Mesothelial cell of epicardium (in vitro differentiated cells): ENCODE data around the gene AGT. TPM values are rescaled to one million over a fixed set of nuclear protein-coding genes. Genes with fewer than 3 reads are reported as not detected.

Experiments used
- DNase-seq, 2 experiments: peaks; one replicate each; pipeline ENCODE4 v3.0.0; 2021; ENCODE audit warnings: low spot score in 2 of 2; ENCODE audit not compliant: unreplicated experiment in 2 of 2
- H3K27ac Mint-ChIP-seq: 2 replicates; pipeline ENCODE4 v1.8.0; 2021; ENCODE audit warnings: mixed read lengths
- H3K27me3 Mint-ChIP-seq: 2 replicates; pipeline ENCODE4 v1.8.0; 2021; ENCODE audit warnings: low read depth, mixed read lengths
- H3K36me3 Mint-ChIP-seq: 2 replicates; pipeline ENCODE4 v1.8.0; 2021; ENCODE audit warnings: mixed read lengths
- H3K4me1 Mint-ChIP-seq: 2 replicates; pipeline ENCODE4 v1.8.0; 2021; ENCODE audit warnings: mixed read lengths
- H3K4me3 Mint-ChIP-seq: 2 replicates; pipeline ENCODE4 v1.8.0; 2021; ENCODE audit warnings: mild to moderate bottlenecking, moderate library complexity, mixed read lengths
- H3K9me3 Mint-ChIP-seq: 2 replicates; pipeline ENCODE4 v1.8.0; 2021; ENCODE audit warnings: mixed read lengths
- total RNA-seq: library from RNA; stranded (reverse); gene quantifications from 3 replicates; pipeline ENCODE4 v1.2.1, GENCODE V29; 2021
- TF ChIP-seq, protein P1 (sequence below): fragments of 200-600 bp; sonication (generic); IDR thresholded peaks from one replicate; pipeline ENCODE4 v1.5.0; 2021; ENCODE audit warnings: antibody characterized with exemption; ENCODE audit not compliant: unreplicated experiment

The AGT gene
- total RNA-seq, 1 donor from 2014 or later: 1.1 TPM

DNA sequence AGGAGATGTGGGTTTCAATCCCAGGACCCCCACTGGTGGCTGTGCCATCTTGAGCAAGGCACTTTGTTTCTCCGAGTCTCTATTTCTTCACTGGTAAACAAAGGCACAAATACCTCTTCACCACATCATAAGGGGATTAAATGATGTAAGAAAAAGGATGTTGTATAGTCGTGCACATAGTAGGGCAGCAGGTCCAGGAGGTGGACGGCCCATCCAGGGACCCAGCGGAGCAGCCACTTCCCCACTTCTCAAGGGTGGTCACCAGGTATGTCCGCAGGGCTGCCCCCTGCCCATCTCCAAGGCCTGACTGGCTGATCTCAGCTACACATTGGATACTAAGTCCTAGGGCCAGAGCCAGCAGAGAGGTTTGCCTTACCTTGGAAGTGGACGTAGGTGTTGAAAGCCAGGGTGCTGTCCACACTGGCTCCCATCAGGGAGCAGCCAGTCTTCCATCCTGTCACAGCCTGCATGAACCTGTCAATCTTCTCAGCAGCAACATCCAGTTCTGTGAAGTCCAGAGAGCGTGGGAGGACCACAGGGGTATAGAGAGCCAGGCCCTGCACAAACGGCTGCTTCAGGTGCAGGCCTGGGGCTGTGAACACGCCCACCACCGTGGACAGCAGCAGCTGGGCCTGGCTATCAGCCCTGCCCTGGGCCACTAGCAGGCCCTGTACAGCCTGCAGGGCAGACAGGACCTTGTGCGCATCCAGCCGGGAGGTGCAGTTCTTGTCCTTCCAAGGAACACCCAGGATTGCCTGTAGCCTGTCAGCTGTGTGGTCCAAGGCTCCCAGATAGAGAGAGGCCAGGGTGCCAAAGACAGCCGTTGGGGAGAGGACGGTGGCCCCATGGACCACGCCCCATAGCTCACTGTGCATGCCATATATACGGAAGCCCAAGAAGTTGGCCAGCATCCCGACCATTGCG lies 4.0 kb downstream of the AGT start:
- Mint-ChIP-seq H3K9me3 (no peaks in the 10 kb centered on the region), H3K4me3 (no peak overlapping the region), H3K27me3 (peaks cover 5% of the 10 kb centered on the region), H3K36me3 (no peaks in the 10 kb centered on the region), H3K27ac (no peak overlapping the region), H3K4me1 (peaks cover 7% of the 10 kb centered on the region)
- TF ChIP-seq, protein P1, sequence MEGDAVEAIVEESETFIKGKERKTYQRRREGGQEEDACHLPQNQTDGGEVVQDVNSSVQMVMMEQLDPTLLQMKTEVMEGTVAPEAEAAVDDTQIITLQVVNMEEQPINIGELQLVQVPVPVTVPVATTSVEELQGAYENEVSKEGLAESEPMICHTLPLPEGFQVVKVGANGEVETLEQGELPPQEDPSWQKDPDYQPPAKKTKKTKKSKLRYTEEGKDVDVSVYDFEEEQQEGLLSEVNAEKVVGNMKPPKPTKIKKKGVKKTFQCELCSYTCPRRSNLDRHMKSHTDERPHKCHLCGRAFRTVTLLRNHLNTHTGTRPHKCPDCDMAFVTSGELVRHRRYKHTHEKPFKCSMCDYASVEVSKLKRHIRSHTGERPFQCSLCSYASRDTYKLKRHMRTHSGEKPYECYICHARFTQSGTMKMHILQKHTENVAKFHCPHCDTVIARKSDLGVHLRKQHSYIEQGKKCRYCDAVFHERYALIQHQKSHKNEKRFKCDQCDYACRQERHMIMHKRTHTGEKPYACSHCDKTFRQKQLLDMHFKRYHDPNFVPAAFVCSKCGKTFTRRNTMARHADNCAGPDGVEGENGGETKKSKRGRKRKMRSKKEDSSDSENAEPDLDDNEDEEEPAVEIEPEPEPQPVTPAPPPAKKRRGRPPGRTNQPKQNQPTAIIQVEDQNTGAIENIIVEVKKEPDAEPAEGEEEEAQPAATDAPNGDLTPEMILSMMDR: no peak
- DNase-seq: no peak

DNA sequence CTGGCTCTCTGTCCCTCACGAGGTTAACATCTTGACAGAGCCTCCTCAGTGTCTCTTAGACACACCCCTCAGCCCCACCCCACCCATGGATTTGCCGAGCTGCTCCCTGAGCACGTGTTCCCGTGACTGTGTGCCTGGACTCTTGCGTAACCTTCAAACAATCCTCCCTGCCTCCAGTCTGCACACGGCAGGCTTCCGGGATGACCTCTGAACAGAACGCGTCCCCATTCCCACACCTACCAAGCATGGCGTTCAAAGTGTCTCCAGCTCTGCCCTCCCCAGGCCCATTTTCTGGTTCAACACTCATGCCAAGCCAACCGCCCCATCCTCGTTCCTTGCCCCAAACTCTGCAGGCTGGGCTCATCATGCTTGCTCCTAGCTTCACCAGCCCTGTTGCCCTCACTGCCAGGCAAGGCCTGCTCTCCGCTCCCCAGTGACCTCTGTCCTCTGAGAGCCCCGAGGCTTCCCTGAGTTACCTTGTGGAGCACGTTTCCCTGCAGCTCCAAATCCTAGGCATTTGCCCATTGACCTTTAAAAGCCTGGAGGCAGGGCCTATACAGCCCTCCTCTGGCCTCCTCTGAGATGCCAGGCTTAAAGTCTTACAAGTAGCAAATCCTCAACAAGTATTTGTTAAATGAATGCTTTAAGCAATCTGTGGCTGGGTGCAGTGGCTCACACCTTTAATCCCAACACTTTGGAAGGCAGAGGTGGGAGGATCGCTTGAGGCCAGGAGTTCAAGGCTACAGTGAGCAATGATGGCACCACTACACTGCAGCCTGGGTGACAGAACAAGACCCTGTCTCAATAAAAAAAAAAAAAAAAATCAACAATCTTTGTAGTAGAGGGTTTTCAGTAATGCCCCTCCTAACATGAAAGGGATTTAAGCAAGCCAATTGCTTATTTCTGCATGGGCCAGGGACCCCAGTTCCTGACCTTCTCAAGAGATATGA lies 5.0 kb downstream of the AGT start:
- no peak for DNase-seq
- Mint-ChIP-seq H3K27ac (no peak overlapping the region), H3K4me1 (peaks cover 3% of the 10 kb centered on the region), H3K36me3 (no peaks in the 10 kb centered on the region), H3K9me3 (no peaks in the 10 kb centered on the region), H3K4me3 (no peak overlapping the region), H3K27me3 (peaks cover 5% of the 10 kb centered on the region)
- TF ChIP-seq, protein P1: no peak

DNA sequence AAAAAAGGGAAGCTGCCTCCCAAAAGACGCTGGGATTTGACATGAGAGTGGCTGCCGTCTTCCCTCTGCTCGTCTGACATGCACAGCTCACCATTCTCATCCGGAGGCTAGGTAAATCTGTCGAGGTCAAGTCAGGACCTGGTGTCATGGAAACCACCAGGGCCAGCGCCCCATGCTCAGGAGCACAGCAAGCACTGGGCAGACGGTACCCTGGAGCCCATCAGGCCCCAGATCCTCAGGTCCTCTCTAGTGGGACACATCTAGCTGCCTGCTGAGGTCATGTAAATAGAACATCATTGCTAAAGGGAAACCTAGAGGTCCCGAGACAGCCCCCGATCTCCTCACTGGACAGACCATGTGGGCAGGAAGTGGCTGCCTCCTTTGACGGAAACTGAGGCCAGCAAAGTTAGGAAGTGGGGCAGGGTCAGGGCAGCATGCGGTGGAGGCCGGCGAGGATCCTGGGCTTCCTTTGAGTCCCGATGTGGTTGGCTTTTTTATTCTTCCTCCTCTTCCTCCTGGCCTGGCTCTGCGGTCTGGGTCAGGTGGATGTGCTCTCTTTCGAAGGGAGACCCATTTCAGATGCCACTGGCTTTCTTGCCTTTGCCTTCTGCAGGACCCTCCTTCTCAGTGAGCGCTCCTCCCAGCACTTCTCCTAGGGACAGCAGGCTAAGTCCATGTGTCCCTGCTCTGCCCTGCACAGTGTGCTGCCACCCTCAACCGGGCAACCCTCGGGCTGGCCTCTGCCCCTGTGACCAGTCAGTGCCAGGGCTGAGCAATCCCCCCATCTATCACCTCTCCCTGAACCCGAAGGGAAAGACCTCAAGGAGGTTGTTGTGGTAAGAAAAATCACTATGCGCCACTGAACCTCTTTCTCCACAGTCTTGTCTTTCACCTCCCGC lies 5.9 kb downstream of the AGT start:
- DNase-seq: no peak
- Mint-ChIP-seq H3K27me3 (peaks cover 5% of the 10 kb centered on the region), H3K4me3 (no peak overlapping the region), H3K9me3 (no peaks in the 10 kb centered on the region), H3K4me1 (no peaks in the 10 kb centered on the region), H3K27ac (no peak overlapping the region), H3K36me3 (no peaks in the 10 kb centered on the region)
- TF ChIP-seq, protein P1: no peak

DNA sequence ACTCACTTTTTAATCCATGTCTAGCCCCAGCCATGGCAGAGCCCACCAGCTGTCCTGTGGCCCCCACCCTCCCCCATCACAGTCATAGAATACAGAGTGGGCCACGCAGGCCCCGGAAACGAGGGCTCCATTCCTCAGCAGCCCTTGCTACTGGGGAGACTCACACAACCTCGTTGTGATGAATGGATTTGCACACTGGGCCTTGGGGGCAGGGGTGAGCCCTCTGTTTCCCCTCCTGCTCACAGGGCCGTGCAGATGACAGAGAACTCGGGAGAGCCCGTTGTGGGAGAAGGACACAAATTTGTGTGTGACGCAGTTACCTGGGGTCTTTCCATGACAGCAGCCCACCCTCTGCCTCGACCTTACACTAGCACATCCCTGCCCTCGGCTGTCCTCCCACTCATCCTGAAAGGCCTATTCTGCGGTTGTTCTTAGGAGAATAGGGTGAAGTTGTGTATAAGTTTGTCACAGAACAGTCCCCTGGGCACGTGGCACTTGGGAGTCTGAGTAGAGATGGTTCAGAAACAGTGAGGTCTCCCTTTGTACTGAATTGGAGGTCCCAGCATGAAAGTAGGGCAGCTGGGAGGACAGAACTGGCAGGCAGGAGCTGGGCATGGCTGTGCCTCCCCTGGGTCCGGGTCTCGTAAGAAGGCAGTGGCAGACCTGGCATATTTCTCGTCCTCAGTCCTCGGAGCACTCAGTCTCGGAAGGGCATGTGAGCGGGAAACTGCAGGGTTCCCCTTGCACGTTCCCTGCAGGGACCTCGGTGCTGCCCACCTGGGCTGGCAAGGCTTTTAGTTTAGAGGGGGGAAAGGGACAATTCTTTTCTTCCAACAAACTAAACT lies 6.8 kb downstream of the AGT start:
- Mint-ChIP-seq H3K27ac (no peak overlapping the region), H3K4me3 (no peak overlapping the region), H3K9me3 (no peaks in the 10 kb centered on the region), H3K27me3 (peaks cover 5% of the 10 kb centered on the region), H3K36me3 (no peaks in the 10 kb centered on the region), H3K4me1 (no peaks in the 10 kb centered on the region)
- TF ChIP-seq, protein P1: no peak
- DNase-seq: no peak
